ENCODE measurements around the gene PCNX1. TPM values are rescaled to one million over a fixed set of nuclear protein-coding genes. Genes with fewer than 3 reads are reported as not detected.
A peak's percentile ranks its signal among the peaks of the same experiment; 100 is the strongest.

PCNX1 gene
- total RNA-seq, 1 experiment from 2014 or later = 23.3 TPM

- peak; percentile 13 for ATAC-seq
- H3K9ac ChIP-seq (ENCODE audit: low read length) = no peak overlapping the region
- no peaks in the 10 kb centered on the region for H3K9me3 ChIP-seq (ENCODE audit: low read length)
- no peak overlapping the region for H3K4me2 ChIP-seq (ENCODE audit: low read length)
- H3K4me3 ChIP-seq (ENCODE audit: low read length) = no peak overlapping the region
- no peak for TF ChIP-seq EZH2 (IDR thresholded peaks at IDR 0.05; ENCODE audit: low read length, unreplicated experiment)
- intact Hi-C loops (cut with micrococcal nuclease) = loop anchor here (10.0 kb wide), 1 partner anchor 257 kb away; no protein-coding TSS in a partner anchor
- ChIA-PET POLR2A (ENCODE audit: unreplicated experiment) (no interaction called here), CTCF (interaction anchor here (1.1 kb wide), 1 partner anchor 144 kb away, joined by 3 read pairs; no protein-coding TSS in a partner anchor)
- no peaks in the 10 kb centered on the region for H3K79me2 ChIP-seq (ENCODE audit: low read length)
- H3K36me3 ChIP-seq (ENCODE audit: low read depth, low read length) = no peaks in the 10 kb centered on the region
- no peak overlapping the region for H2AFZ ChIP-seq (ENCODE audit: low read length)
- no peaks in the 10 kb centered on the region for H4K20me1 ChIP-seq (ENCODE audit: low read length)
- no peaks in the 10 kb centered on the region for H3K4me1 ChIP-seq (ENCODE audit: insufficient read depth, low read length)
- no peaks in the 10 kb centered on the region for H3F3A ChIP-seq (ENCODE audit: low read length, unreplicated experiment)
- no peaks in the 10 kb centered on the region for H3K9me2 ChIP-seq (replicated peaks; ENCODE audit: low read length)
- no peaks in the 10 kb centered on the region for H3K27me3 ChIP-seq (ENCODE audit: low read length)
- no peak overlapping the region for H3K27ac ChIP-seq (ENCODE audit: low read length)
- no TSS peak for BruUV-seq (replicated peaks)
- DNase-seq = no peak
Observed at GRCh38 chr14:70971560-70971959, 64.3 kb downstream of the PCNX1 start.

- peak; percentile 93 for DNase-seq
- Histone ChIP-seq H3K4me2 (ENCODE audit: low read length) (no peak overlapping the region), H3K36me3 (ENCODE audit: low read depth, low read length) (no peaks in the 10 kb centered on the region), H3K9me2 (replicated peaks; ENCODE audit: low read length) (no peaks in the 10 kb centered on the region), H3K79me2 (ENCODE audit: low read length) (no peaks in the 10 kb centered on the region), H3K4me3 (ENCODE audit: low read length) (no peak overlapping the region), H2AFZ (ENCODE audit: low read length) (no peak overlapping the region), H3F3A (ENCODE audit: low read length, unreplicated experiment) (no peaks in the 10 kb centered on the region), H3K9me3 (ENCODE audit: low read length) (no peaks in the 10 kb centered on the region), H3K9ac (ENCODE audit: low read length) (no peak overlapping the region), H4K20me1 (ENCODE audit: low read length) (no peaks in the 10 kb centered on the region), H3K4me1 (ENCODE audit: insufficient read depth, low read length) (no peaks in the 10 kb centered on the region), H3K27me3 (ENCODE audit: low read length) (no peaks in the 10 kb centered on the region), H3K27ac (ENCODE audit: low read length) (no peak overlapping the region)
- POLR2A ChIA-PET (ENCODE audit: unreplicated experiment) = interaction anchor here (0.5 to 1.1 kb wide), 2 partner anchors 65 to 357 kb away, joined by 8 read pairs; partner anchors contain the start of gene PCNX1
- CTCF ChIA-PET = interaction anchor here (0.5 to 1.6 kb wide), 5 partner anchors 35 to 639 kb away, joined by 3 to 11 read pairs (median 5); partner anchors contain the start of gene PCNX1
- no TSS peak for BruUV-seq (replicated peaks)
- intact Hi-C loops (cut with micrococcal nuclease) = loop anchor here (1.0 to 10.0 kb wide), 4 partner anchors 65 to 350 kb away; partner anchors contain the start of gene PCNX1
- TF ChIP-seq CTCF (conservative IDR thresholded peaks at IDR 0.05; ENCODE audit: low read depth, low read length) (peak; percentile 97), EZH2phosphoT487 (IDR thresholded peaks at IDR 0.05; ENCODE audit: borderline replicate concordance, low read length) (no peak), EZH2 (IDR thresholded peaks at IDR 0.05; ENCODE audit: low read length, unreplicated experiment) (no peak)
- peak; percentile 96 for ATAC-seq
Observed at GRCh38 chr14:70972107-70972976, 65.1 kb downstream of the PCNX1 start.

- Histone ChIP-seq H3K79me2 (ENCODE audit: low read length) (no peaks in the 10 kb centered on the region), H3K36me3 (ENCODE audit: low read depth, low read length) (peaks cover 5% of the 10 kb centered on the region; the same call in 1 of the 2 replicates), H3K4me2 (ENCODE audit: low read length) (no peak overlapping the region), H3K9me2 (replicated peaks; ENCODE audit: low read length) (no peaks in the 10 kb centered on the region), H3F3A (ENCODE audit: low read length, unreplicated experiment) (peaks cover 2% of the 10 kb centered on the region), H4K20me1 (ENCODE audit: low read length) (no peaks in the 10 kb centered on the region), H2AFZ (ENCODE audit: low read length) (no peak overlapping the region), H3K27me3 (ENCODE audit: low read length) (no peaks in the 10 kb centered on the region), H3K9ac (ENCODE audit: low read length) (no peak overlapping the region), H3K4me3 (ENCODE audit: low read length) (no peak overlapping the region), H3K27ac (ENCODE audit: low read length) (no peak overlapping the region), H3K9me3 (ENCODE audit: low read length) (no peaks in the 10 kb centered on the region), H3K4me1 (ENCODE audit: insufficient read depth, low read length) (peaks cover 7% of the 10 kb centered on the region; the same call in 1 of the 2 replicates)
- CTCF ChIA-PET = no interaction called here
- TF ChIP-seq EZH2 (IDR thresholded peaks at IDR 0.05; ENCODE audit: low read length, unreplicated experiment) (no peak), EZH2phosphoT487 (IDR thresholded peaks at IDR 0.05; ENCODE audit: borderline replicate concordance, low read length) (no peak), CTCF (conservative IDR thresholded peaks at IDR 0.05; ENCODE audit: low read depth, low read length) (no peak)
- POLR2A ChIA-PET (ENCODE audit: unreplicated experiment) = interaction anchor here (0.7 kb wide), 1 partner anchor 13 kb away, joined by 4 read pairs; no protein-coding TSS in a partner anchor
- ATAC-seq (no peak), DNase-seq (no peak)
- intact Hi-C loops (cut with micrococcal nuclease) = loop anchor here (10.0 kb wide), 1 partner anchor 262 kb away; no protein-coding TSS in a partner anchor
- no TSS peak for BruUV-seq (replicated peaks)
Observed at GRCh38 chr14:70976591-70976990, 69.3 kb downstream of the PCNX1 start.
